ENCODE results near the gene CD47.

The CD47 gene

GRCh38 chr3:108025177-108025576 is 65.7 kb downstream of the CD47 start:
- TF ChIP-seq JUND (IDR thresholded peaks at IDR 0.05; ENCODE audit: low read depth), result no peak
- in situ Hi-C loops (cut with HindIII; ENCODE audit: low pct_unique_long_range_greater_than_20kb, low sequenced_read_pairs), result no loop called here

GRCh38 chr3:108024146-108024850 is 66.5 kb downstream of the CD47 start:
- no peak for DNase-seq (ENCODE audit: low read depth in 1 of 2, low spot score in 1 of 2)
- in situ Hi-C loops (cut with HindIII; ENCODE audit: low pct_unique_long_range_greater_than_20kb, low sequenced_read_pairs), result no loop called here
- TF ChIP-seq JUND (IDR thresholded peaks at IDR 0.05; ENCODE audit: low read depth), result no peak

More at GRCh38 chr3:108025177-108025576, 65.7 kb downstream of the CD47 start:
- no peak for DNase-seq (ENCODE audit: low read depth in 1 of 2, low spot score in 1 of 2)

- no peak for DNase-seq (ENCODE audit: low read depth in 1 of 2, low spot score in 1 of 2)
- in situ Hi-C loops (cut with HindIII; ENCODE audit: low pct_unique_long_range_greater_than_20kb, low sequenced_read_pairs), result no loop called here
- TF ChIP-seq JUND (IDR thresholded peaks at IDR 0.05; ENCODE audit: low read depth), result no peak
Observed at GRCh38 chr3:108022256-108023150, 68.3 kb downstream of the CD47 start.

- in situ Hi-C loops (cut with HindIII; ENCODE audit: low pct_unique_long_range_greater_than_20kb, low sequenced_read_pairs), result no loop called here
- DNase-seq (ENCODE audit: low read depth in 1 of 2, low spot score in 1 of 2), result no peak
- TF ChIP-seq JUND (IDR thresholded peaks at IDR 0.05; ENCODE audit: low read depth), result no peak
Observed at GRCh38 chr3:108021533-108021932, 69.3 kb downstream of the CD47 start.

- DNase-seq (ENCODE audit: low read depth in 1 of 2, low spot score in 1 of 2), result no peak
- no peak for TF ChIP-seq JUND (IDR thresholded peaks at IDR 0.05; ENCODE audit: low read depth)
- in situ Hi-C loops (cut with HindIII; ENCODE audit: low pct_unique_long_range_greater_than_20kb, low sequenced_read_pairs), result no loop called here
Observed at GRCh38 chr3:108021131-108021530, 69.7 kb downstream of the CD47 start.

- TF ChIP-seq JUND (IDR thresholded peaks at IDR 0.05; ENCODE audit: low read depth), result no peak
- in situ Hi-C loops (cut with HindIII; ENCODE audit: low pct_unique_long_range_greater_than_20kb, low sequenced_read_pairs), result no loop called here
- DNase-seq (ENCODE audit: low read depth in 1 of 2, low spot score in 1 of 2), result no peak
Observed at GRCh38 chr3:108018552-108018951, 72.3 kb downstream of the CD47 start.

GRCh38 chr3:108017587-108017986 is 73.2 kb downstream of the CD47 start:
- in situ Hi-C loops (cut with HindIII; ENCODE audit: low pct_unique_long_range_greater_than_20kb, low sequenced_read_pairs), result no loop called here
- TF ChIP-seq JUND (IDR thresholded peaks at IDR 0.05; ENCODE audit: low read depth), result no peak
- DNase-seq (ENCODE audit: low read depth in 1 of 2, low spot score in 1 of 2), result no peak

- DNase-seq (ENCODE audit: low read depth in 1 of 2, low spot score in 1 of 2), result no peak
- TF ChIP-seq JUND (IDR thresholded peaks at IDR 0.05; ENCODE audit: low read depth), result no peak
- in situ Hi-C loops (cut with HindIII; ENCODE audit: low pct_unique_long_range_greater_than_20kb, low sequenced_read_pairs), result no loop called here
Observed at GRCh38 chr3:108014943-108015342, 75.9 kb downstream of the CD47 start.

- TF ChIP-seq JUND (IDR thresholded peaks at IDR 0.05; ENCODE audit: low read depth), result no peak
- in situ Hi-C loops (cut with HindIII; ENCODE audit: low pct_unique_long_range_greater_than_20kb, low sequenced_read_pairs), result no loop called here
- DNase-seq (ENCODE audit: low read depth in 1 of 2, low spot score in 1 of 2), result no peak
Observed at GRCh38 chr3:108013141-108014055, 77.4 kb downstream of the CD47 start.

- DNase-seq (ENCODE audit: low read depth in 1 of 2, low spot score in 1 of 2), result no peak
- TF ChIP-seq JUND (IDR thresholded peaks at IDR 0.05; ENCODE audit: low read depth), result no peak
- in situ Hi-C loops (cut with HindIII; ENCODE audit: low pct_unique_long_range_greater_than_20kb, low sequenced_read_pairs), result no loop called here
Observed at GRCh38 chr3:108012304-108012703, 78.5 kb downstream of the CD47 start.

- TF ChIP-seq JUND (IDR thresholded peaks at IDR 0.05; ENCODE audit: low read depth), result no peak
- in situ Hi-C loops (cut with HindIII; ENCODE audit: low pct_unique_long_range_greater_than_20kb, low sequenced_read_pairs), result no loop called here
- DNase-seq (ENCODE audit: low read depth in 1 of 2, low spot score in 1 of 2), result no peak
Observed at GRCh38 chr3:108011616-108012015, 79.2 kb downstream of the CD47 start.

GRCh38 chr3:108008931-108009639 is 81.7 kb downstream of the CD47 start:
- no peak for TF ChIP-seq JUND (IDR thresholded peaks at IDR 0.05; ENCODE audit: low read depth)
- DNase-seq (ENCODE audit: low read depth in 1 of 2, low spot score in 1 of 2), result no peak
- in situ Hi-C loops (cut with HindIII; ENCODE audit: low pct_unique_long_range_greater_than_20kb, low sequenced_read_pairs), result no loop called here

Measured in T47D (cell line).